ENCODE results near the gene COMP.

Gene COMP

DNA sequence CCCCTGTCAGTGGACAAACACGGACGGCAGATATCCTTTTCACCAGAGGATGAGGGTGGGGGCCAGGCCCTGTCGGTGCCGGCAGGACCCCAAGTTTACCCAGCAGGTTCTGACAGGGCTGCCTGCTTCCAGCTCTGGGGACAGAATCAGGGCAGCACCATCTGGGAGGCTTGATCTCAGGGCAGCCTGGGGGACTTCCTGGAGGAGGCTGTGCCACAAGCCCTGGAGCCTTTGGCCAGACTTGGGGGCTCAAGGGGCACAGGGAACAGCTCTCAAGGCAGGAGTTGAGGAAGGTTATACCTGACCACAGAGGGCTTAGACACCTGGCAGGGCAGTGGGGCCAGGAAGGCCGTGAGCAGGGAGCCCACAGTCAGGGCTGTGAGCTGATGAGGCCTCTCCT lies 45.2 kb downstream of the COMP start:
- ATAC-seq: no peak
- TF ChIP-seq, protein P1, sequence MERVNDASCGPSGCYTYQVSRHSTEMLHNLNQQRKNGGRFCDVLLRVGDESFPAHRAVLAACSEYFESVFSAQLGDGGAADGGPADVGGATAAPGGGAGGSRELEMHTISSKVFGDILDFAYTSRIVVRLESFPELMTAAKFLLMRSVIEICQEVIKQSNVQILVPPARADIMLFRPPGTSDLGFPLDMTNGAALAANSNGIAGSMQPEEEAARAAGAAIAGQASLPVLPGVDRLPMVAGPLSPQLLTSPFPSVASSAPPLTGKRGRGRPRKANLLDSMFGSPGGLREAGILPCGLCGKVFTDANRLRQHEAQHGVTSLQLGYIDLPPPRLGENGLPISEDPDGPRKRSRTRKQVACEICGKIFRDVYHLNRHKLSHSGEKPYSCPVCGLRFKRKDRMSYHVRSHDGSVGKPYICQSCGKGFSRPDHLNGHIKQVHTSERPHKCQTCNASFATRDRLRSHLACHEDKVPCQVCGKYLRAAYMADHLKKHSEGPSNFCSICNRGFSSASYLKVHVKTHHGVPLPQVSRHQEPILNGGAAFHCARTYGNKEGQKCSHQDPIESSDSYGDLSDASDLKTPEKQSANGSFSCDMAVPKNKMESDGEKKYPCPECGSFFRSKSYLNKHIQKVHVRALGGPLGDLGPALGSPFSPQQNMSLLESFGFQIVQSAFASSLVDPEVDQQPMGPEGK (CRISPR knock-in tag; IDR thresholded peaks at IDR 0.05; ENCODE audit: borderline replicate concordance): no peak
- TF ChIP-seq ZNF8 (CRISPR knock-in tag; IDR thresholded peaks at IDR 0.05) (no peak), BACH2 (CRISPR knock-in tag; IDR thresholded peaks at IDR 0.05; ENCODE audit: borderline replicate concordance) (no peak), ZNF565 (CRISPR knock-in tag; conservative IDR thresholded peaks at IDR 0.05; ENCODE audit: low read depth) (no peak), OSR1 (CRISPR knock-in tag; IDR thresholded peaks at IDR 0.05) (no peak), RARB (CRISPR knock-in tag; IDR thresholded peaks at IDR 0.05) (no peak), TCF4 (CRISPR knock-in tag; IDR thresholded peaks at IDR 0.05; ENCODE audit: borderline replicate concordance) (no peak), ZFP3 (CRISPR knock-in tag; IDR thresholded peaks at IDR 0.05) (no peak), GLIS3 (CRISPR knock-in tag; IDR thresholded peaks at IDR 0.05) (no peak)

DNA sequence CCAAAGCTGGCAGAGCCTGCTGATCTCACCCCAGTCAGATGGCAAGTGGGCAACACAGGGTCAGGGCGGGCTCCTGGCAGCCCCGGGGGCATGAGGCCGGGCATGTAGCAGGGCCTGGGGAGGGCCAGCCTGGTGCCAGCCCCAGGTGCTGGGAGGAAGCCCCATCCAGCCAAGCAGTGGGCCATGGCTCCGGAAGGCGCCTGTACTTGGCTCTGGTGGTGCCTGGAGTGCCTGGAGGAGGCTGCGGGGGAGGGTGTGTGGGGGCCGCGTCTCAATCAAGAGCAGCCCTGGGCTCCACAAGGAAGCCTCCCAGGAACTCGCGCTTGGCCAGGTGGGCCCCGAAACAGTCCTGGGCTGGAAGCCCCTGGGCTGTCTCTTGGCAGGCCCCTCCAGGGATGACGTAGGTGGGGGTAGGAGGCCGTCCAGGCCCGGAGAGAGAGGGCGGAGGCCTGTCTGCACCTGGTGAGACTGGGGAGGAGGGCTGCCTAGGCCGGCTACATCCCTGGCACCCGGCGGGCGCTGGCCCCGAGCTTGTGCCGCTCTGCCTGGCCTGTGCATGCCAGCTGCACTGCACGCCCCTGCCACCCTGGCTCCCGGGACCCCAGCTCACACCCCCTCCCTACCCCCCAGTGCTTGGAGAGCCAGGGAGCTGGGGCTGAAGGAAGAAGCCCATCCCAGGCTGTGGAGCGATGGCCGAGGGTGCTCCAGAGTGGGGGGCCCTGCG lies 45.9 kb downstream of the COMP start:
- TF ChIP-seq ZNF8 (CRISPR knock-in tag; IDR thresholded peaks at IDR 0.05): no peak
- TF ChIP-seq SNAI2 (CRISPR knock-in tag; IDR thresholded peaks at IDR 0.05): no peak
- TF ChIP-seq RARB (CRISPR knock-in tag; IDR thresholded peaks at IDR 0.05): no peak
- TF ChIP-seq CSDC2 (CRISPR knock-in tag; IDR thresholded peaks at IDR 0.05): no peak
- TF ChIP-seq ZNF565 (CRISPR knock-in tag; conservative IDR thresholded peaks at IDR 0.05; ENCODE audit: low read depth): no peak
- TF ChIP-seq ISL1 (CRISPR knock-in tag; IDR thresholded peaks at IDR 0.05): no peak
- TF ChIP-seq, protein P2, sequence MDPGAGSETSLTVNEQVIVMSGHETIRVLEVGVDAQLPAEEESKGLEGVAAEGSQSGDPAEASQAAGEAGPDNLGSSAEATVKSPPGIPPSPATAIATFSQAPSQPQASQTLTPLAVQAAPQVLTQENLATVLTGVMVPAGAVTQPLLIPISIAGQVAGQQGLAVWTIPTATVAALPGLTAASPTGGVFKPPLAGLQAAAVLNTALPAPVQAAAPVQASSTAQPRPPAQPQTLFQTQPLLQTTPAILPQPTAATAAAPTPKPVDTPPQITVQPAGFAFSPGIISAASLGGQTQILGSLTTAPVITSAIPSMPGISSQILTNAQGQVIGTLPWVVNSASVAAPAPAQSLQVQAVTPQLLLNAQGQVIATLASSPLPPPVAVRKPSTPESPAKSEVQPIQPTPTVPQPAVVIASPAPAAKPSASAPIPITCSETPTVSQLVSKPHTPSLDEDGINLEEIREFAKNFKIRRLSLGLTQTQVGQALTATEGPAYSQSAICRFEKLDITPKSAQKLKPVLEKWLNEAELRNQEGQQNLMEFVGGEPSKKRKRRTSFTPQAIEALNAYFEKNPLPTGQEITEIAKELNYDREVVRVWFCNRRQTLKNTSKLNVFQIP (CRISPR knock-in tag; IDR thresholded peaks at IDR 0.05; ENCODE audit: borderline replicate concordance, low read depth): no peak
- ATAC-seq: no peak; the same call in 1 of the 3 replicates

DNA sequence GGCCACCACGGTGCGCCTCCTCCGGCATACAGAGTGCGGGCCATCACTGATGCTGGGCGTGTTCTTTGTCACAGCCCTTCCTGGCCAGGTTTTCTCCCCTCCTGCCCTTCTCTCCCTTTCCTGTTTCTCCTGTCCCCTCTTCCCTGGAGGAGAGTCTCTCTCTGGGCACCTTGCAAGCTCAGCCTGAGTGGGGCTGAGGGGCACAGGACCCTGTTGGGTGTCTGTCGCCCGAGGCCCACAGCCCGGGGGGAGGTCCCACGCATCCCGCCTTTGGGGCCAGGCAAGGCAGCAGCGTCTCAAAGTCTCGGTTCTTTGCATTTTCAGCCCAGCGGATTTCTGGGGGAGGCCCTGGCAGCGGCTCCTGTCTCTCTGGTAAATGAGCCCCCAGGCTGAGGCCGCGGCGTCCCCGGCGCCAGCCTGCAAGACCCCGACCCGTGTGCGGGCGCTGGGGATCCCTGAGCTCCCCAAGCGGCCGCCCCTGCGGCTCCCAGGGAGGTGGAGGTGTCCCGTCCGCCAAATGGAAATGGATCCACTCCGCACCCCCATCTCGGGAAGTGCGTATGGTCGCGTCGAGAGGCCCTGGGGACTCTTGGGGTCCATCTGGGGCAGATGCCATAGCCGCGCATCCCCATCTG lies 47.2 kb downstream of the COMP start:
- peak; percentile 16; the same call in 1 of the 3 replicates for ATAC-seq
- TF ChIP-seq, protein P3, sequence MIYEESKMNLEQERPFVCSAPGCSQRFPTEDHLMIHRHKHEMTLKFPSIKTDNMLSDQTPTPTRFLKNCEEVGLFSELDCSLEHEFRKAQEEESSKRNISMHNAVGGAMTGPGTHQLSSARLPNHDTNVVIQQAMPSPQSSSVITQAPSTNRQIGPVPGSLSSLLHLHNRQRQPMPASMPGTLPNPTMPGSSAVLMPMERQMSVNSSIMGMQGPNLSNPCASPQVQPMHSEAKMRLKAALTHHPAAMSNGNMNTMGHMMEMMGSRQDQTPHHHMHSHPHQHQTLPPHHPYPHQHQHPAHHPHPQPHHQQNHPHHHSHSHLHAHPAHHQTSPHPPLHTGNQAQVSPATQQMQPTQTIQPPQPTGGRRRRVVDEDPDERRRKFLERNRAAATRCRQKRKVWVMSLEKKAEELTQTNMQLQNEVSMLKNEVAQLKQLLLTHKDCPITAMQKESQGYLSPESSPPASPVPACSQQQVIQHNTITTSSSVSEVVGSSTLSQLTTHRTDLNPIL (CRISPR knock-in tag; IDR thresholded peaks at IDR 0.05; ENCODE audit: low read depth): no peak
- TF ChIP-seq, protein P1 (CRISPR knock-in tag; IDR thresholded peaks at IDR 0.05; ENCODE audit: borderline replicate concordance): no peak
- TF ChIP-seq CSDC2 (CRISPR knock-in tag; IDR thresholded peaks at IDR 0.05): no peak
- TF ChIP-seq GLIS3 (CRISPR knock-in tag; IDR thresholded peaks at IDR 0.05): no peak
- TF ChIP-seq ZNF8 (CRISPR knock-in tag; IDR thresholded peaks at IDR 0.05): no peak
- no peak for TF ChIP-seq ARNTL (CRISPR knock-in tag; IDR thresholded peaks at IDR 0.05; ENCODE audit: borderline replicate concordance, low read depth)
- no peak for TF ChIP-seq OSR1 (CRISPR knock-in tag; IDR thresholded peaks at IDR 0.05)
- TF ChIP-seq PPARA (CRISPR knock-in tag; IDR thresholded peaks at IDR 0.05; ENCODE audit: borderline replicate concordance): no peak
- TF ChIP-seq, protein P4, sequence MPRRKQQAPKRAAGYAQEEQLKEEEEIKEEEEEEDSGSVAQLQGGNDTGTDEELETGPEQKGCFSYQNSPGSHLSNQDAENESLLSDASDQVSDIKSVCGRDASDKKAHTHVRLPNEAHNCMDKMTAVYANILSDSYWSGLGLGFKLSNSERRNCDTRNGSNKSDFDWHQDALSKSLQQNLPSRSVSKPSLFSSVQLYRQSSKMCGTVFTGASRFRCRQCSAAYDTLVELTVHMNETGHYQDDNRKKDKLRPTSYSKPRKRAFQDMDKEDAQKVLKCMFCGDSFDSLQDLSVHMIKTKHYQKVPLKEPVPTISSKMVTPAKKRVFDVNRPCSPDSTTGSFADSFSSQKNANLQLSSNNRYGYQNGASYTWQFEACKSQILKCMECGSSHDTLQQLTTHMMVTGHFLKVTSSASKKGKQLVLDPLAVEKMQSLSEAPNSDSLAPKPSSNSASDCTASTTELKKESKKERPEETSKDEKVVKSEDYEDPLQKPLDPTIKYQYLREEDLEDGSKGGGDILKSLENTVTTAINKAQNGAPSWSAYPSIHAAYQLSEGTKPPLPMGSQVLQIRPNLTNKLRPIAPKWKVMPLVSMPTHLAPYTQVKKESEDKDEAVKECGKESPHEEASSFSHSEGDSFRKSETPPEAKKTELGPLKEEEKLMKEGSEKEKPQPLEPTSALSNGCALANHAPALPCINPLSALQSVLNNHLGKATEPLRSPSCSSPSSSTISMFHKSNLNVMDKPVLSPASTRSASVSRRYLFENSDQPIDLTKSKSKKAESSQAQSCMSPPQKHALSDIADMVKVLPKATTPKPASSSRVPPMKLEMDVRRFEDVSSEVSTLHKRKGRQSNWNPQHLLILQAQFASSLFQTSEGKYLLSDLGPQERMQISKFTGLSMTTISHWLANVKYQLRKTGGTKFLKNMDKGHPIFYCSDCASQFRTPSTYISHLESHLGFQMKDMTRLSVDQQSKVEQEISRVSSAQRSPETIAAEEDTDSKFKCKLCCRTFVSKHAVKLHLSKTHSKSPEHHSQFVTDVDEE (CRISPR knock-in tag; IDR thresholded peaks at IDR 0.05): no peak
- TF ChIP-seq, protein P2 (CRISPR knock-in tag; IDR thresholded peaks at IDR 0.05; ENCODE audit: borderline replicate concordance, low read depth): no peak
- TF ChIP-seq SNAI2 (CRISPR knock-in tag; IDR thresholded peaks at IDR 0.05): no peak
- no peak for TF ChIP-seq ZC3H10 (CRISPR knock-in tag; IDR thresholded peaks at IDR 0.05)
- TF ChIP-seq CSRNP3 (CRISPR knock-in tag; IDR thresholded peaks at IDR 0.05): no peak
- no peak for TF ChIP-seq ZNF565 (CRISPR knock-in tag; conservative IDR thresholded peaks at IDR 0.05; ENCODE audit: low read depth)
- no peak for TF ChIP-seq ZFP30 (CRISPR knock-in tag; IDR thresholded peaks at IDR 0.05)
- TF ChIP-seq TCF4 (CRISPR knock-in tag; IDR thresholded peaks at IDR 0.05; ENCODE audit: borderline replicate concordance): no peak
- TF ChIP-seq RARB (CRISPR knock-in tag; IDR thresholded peaks at IDR 0.05): no peak
- TF ChIP-seq ZNF70 (CRISPR knock-in tag; IDR thresholded peaks at IDR 0.05): no peak
- TF ChIP-seq BACH2 (CRISPR knock-in tag; IDR thresholded peaks at IDR 0.05; ENCODE audit: borderline replicate concordance): no peak

Measured in SK-N-SH treated with all-trans-retinoic acid at 6 μM for 48 hours (cell line).